Calu3 (cell line): ENCODE data around the gene MRPS5. TPM values are rescaled to one million over a fixed set of nuclear protein-coding genes. Genes with fewer than 3 reads are reported as not detected.

Experiments used
- BruUV-seq: library from RNA; stranded (reverse); fragments of 400-500 nt; replicated peaks from 2 replicates; lab custom pipeline; 2021; lab: Mats Ljungman, UMichigan
- CTCF ChIA-PET: fragments of 300-600 bp; sonication (Branson Sonifier 250); formaldehyde crosslinking; loops from one replicate; lab custom pipeline; 2022; ENCODE audit warnings: antibody characterized with exemption; lab: Charles Lee
- DNase-seq: peaks from one replicate; pipeline ENCODE4 v3.0.0; 2022
- H3K27ac Mint-ChIP-seq: one replicate; pipeline ENCODE4 v1.8.0; 2022; ENCODE audit warnings: mixed read lengths; ENCODE audit not compliant: unreplicated experiment
- H3K27me3 Mint-ChIP-seq: one replicate; pipeline ENCODE4 v1.8.0; 2022; ENCODE audit warnings: mixed read lengths; ENCODE audit not compliant: unreplicated experiment
- H3K36me3 Mint-ChIP-seq: one replicate; pipeline ENCODE4 v1.8.0; 2022; ENCODE audit warnings: mild to moderate bottlenecking, moderate library complexity, mixed read lengths; ENCODE audit not compliant: insufficient read depth, unreplicated experiment
- H3K4me1 Mint-ChIP-seq: one replicate; pipeline ENCODE4 v1.8.0; 2022; ENCODE audit warnings: mild to moderate bottlenecking, low read depth, mixed read lengths; ENCODE audit not compliant: unreplicated experiment
- H3K4me3 Mint-ChIP-seq: one replicate; pipeline ENCODE4 v1.8.0; 2022; ENCODE audit warnings: mild to moderate bottlenecking, low read depth, moderate library complexity, mixed read lengths; ENCODE audit not compliant: unreplicated experiment
- H3K9me3 Mint-ChIP-seq: one replicate; pipeline ENCODE4 v1.8.0; 2022; ENCODE audit warnings: low read depth, mixed read lengths; ENCODE audit not compliant: unreplicated experiment
- CTCF ChIP-seq: fragments of 200-600 bp; IDR thresholded peaks from one replicate; pipeline ENCODE4 v1.8.0; 2022; ENCODE audit warnings: antibody characterized with exemption; ENCODE audit not compliant: unreplicated experiment
- intact Hi-C: fragments of 100-400 bp; cut with micrococcal nuclease; formaldehyde crosslinking; loops from one replicate; pipeline ENCODE4 v1.10.0; 2022; ENCODE audit not compliant: unreplicated experiment
- total RNA-seq: library from RNA; stranded (reverse); gene quantifications from 2 replicates; pipeline ENCODE4 v1.2.3, GENCODE V29; 2022

The MRPS5 gene
- total RNA-seq, 1 experiment from 2014 or later: 71.5 TPM

- peaks cover 34% of the 10 kb centered on the region for H3K36me3 Mint-ChIP-seq
- no peaks in the 10 kb centered on the region for H3K9me3 Mint-ChIP-seq
- H3K4me3 Mint-ChIP-seq: peak overlapping the region; percentile 85
- DNase-seq: no peak
- peaks cover 17% of the 10 kb centered on the region for H3K4me1 Mint-ChIP-seq
- CTCF ChIA-PET: interaction anchor here (0.8 to 1.7 kb wide), 3 partner anchors 38 to 135 kb away, joined by 3 to 4 read pairs (median 3); partner anchors contain the start of genes ZNF2 and ZNF514
- H3K27me3 Mint-ChIP-seq: no peaks in the 10 kb centered on the region
- no TSS peak for BruUV-seq
- TF ChIP-seq CTCF: no peak
- H3K27ac Mint-ChIP-seq: peak overlapping the region; percentile 91
- intact Hi-C loops: loop anchor here (5.0 kb wide), 1 partner anchor 86 kb away; the partner anchor contains the start of gene ZNF892
These were observed 558 bp downstream of the MRPS5 start for GRCh38 chr2:95121093-95121406.

- Mint-ChIP-seq H3K27ac (no peak overlapping the region), H3K36me3 (peaks cover 40% of the 10 kb centered on the region), H3K9me3 (no peaks in the 10 kb centered on the region), H3K4me1 (peaks cover 17% of the 10 kb centered on the region), H3K4me3 (no peak overlapping the region), H3K27me3 (no peaks in the 10 kb centered on the region)
- CTCF ChIA-PET: interaction anchor here (0.7 to 2.1 kb wide), 7 partner anchors 36 to 129 kb away, joined by 4 to 12 read pairs (median 7); partner anchors contain the start of gene MAL
- intact Hi-C loops: loop anchor here (2.0 to 10.0 kb wide), 2 partner anchors 93 to 131 kb away; no protein-coding TSS in a partner anchor
- BruUV-seq: no TSS peak
- TF ChIP-seq CTCF: peak; percentile 65
- DNase-seq: peak; percentile 71
These were observed 6.2 kb downstream of the MRPS5 start for GRCh38 chr2:95115418-95115817.

GRCh38 chr2:95113464-95113863 lies 8.1 kb downstream of the MRPS5 start:
- BruUV-seq: no TSS peak
- intact Hi-C loops: loop anchor here (10.0 kb wide), 1 partner anchor 129 kb away; no protein-coding TSS in a partner anchor
- H3K4me1 Mint-ChIP-seq: peaks cover 11% of the 10 kb centered on the region
- no peaks in the 10 kb centered on the region for H3K9me3 Mint-ChIP-seq
- CTCF ChIA-PET: no interaction called here
- H3K4me3 Mint-ChIP-seq: no peak overlapping the region
- DNase-seq: no peak
- no peaks in the 10 kb centered on the region for H3K27me3 Mint-ChIP-seq
- H3K27ac Mint-ChIP-seq: no peak overlapping the region
- H3K36me3 Mint-ChIP-seq: peaks cover 44% of the 10 kb centered on the region
- TF ChIP-seq CTCF: no peak

GRCh38 chr2:95110395-95110794 lies 11.2 kb downstream of the MRPS5 start:
- Mint-ChIP-seq H3K27me3 (no peaks in the 10 kb centered on the region), H3K9me3 (no peaks in the 10 kb centered on the region), H3K27ac (no peak overlapping the region), H3K4me3 (no peak overlapping the region), H3K36me3 (peaks cover 51% of the 10 kb centered on the region), H3K4me1 (no peaks in the 10 kb centered on the region)
- no peak for DNase-seq
- BruUV-seq: no TSS peak
- TF ChIP-seq CTCF: no peak
- intact Hi-C loops: loop anchor here (10.0 kb wide), 1 partner anchor 126 kb away; no protein-coding TSS in a partner anchor
- CTCF ChIA-PET: no interaction called here
